NCI-H1417 (cell line): Measurements from ENCODE around the gene ZBTB40.
A peak's percentile ranks its signal among the peaks of the same experiment; 100 is the strongest.

ENCODE experiments used
- DNase-seq, 3 experiments: peaks; one replicate each; lab custom pipeline; 2025; lab: John Stamatoyannopoulos, UW

ZBTB40 gene

GRCh38 chr1:22434717-22435116 is 16.9 kb upstream of the ZBTB40 start:
- no peak for DNase-seq

- DNase-seq = no peak
These were observed 14.7 kb upstream of the ZBTB40 start for GRCh38 chr1:22436948-22437347.

GRCh38 chr1:22437573-22437972 is 14.1 kb upstream of the ZBTB40 start:
- DNase-seq = no peak

- peak in 1 of 3 experiments; percentile 6 for DNase-seq
These were observed 11.1 kb upstream of the ZBTB40 start for GRCh38 chr1:22440582-22440981.

- no peak for DNase-seq
These were observed 9.3 kb upstream of the ZBTB40 start for GRCh38 chr1:22442212-22442894.

- no peak for DNase-seq
These were observed 8.3 kb upstream of the ZBTB40 start for GRCh38 chr1:22443332-22443731.

GRCh38 chr1:22444856-22445255 is 6.8 kb upstream of the ZBTB40 start:
- DNase-seq = no peak

GRCh38 chr1:22447621-22448111 is 4.0 kb upstream of the ZBTB40 start:
- no peak for DNase-seq

GRCh38 chr1:22449636-22450035 is 2.0 kb upstream of the ZBTB40 start:
- DNase-seq = no peak

GRCh38 chr1:22450351-22451021 is 1.2 kb upstream of the ZBTB40 start:
- DNase-seq = peak; percentile 23 to 90 (median 62)

- DNase-seq = peak in 2 of 3 experiments; percentile 57 to 83
These were observed 868 bp downstream of the ZBTB40 start for GRCh38 chr1:22452481-22452957.

- DNase-seq = no peak
These were observed 1.5 kb downstream of the ZBTB40 start for GRCh38 chr1:22453181-22453580.

- no peak for DNase-seq
These were observed 2.9 kb downstream of the ZBTB40 start for GRCh38 chr1:22454476-22455056.

- DNase-seq = no peak
These were observed 5.7 kb downstream of the ZBTB40 start for GRCh38 chr1:22457345-22457744.

- no peak for DNase-seq
These were observed 6.2 kb downstream of the ZBTB40 start for GRCh38 chr1:22457836-22458235.

GRCh38 chr1:22461100-22461499 is 9.4 kb downstream of the ZBTB40 start:
- DNase-seq = no peak

GRCh38 chr1:22461678-22462527 is 10.3 kb downstream of the ZBTB40 start:
- DNase-seq = no peak

- DNase-seq = no peak
These were observed 11.3 kb downstream of the ZBTB40 start for GRCh38 chr1:22462928-22463327.

- no peak for DNase-seq
These were observed 13.4 kb downstream of the ZBTB40 start for GRCh38 chr1:22465015-22465565.

GRCh38 chr1:22465671-22466070 is 14.0 kb downstream of the ZBTB40 start:
- no peak for DNase-seq

GRCh38 chr1:22470227-22470626 is 18.6 kb downstream of the ZBTB40 start:
- no peak for DNase-seq

GRCh38 chr1:22471078-22471477 is 19.4 kb downstream of the ZBTB40 start:
- peak in 1 of 3 experiments; percentile 7 for DNase-seq
